ENCODE measurements around the gene USP11.

DNA sequence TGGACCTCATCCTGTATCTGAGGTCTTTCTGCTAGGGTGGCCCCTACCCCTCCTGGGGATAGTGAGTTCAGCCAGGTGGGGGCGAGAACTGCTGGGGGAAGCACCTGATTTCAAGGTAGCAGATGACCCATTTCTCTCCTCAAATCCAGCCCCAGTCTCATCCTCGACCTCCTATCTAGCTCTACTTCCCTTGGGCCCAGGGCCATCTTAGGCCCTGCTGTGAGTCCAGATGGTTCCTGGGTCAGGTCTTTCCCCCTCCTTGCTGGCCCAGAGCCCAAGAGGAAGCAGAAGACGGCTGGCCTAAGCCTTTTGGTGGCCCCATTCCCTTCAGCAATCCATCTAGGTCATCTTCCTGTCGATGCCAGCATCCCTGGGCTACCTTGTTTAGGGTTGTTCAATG lies 11.1 kb upstream of the USP11 start:
- TF ChIP-seq, protein P1, sequence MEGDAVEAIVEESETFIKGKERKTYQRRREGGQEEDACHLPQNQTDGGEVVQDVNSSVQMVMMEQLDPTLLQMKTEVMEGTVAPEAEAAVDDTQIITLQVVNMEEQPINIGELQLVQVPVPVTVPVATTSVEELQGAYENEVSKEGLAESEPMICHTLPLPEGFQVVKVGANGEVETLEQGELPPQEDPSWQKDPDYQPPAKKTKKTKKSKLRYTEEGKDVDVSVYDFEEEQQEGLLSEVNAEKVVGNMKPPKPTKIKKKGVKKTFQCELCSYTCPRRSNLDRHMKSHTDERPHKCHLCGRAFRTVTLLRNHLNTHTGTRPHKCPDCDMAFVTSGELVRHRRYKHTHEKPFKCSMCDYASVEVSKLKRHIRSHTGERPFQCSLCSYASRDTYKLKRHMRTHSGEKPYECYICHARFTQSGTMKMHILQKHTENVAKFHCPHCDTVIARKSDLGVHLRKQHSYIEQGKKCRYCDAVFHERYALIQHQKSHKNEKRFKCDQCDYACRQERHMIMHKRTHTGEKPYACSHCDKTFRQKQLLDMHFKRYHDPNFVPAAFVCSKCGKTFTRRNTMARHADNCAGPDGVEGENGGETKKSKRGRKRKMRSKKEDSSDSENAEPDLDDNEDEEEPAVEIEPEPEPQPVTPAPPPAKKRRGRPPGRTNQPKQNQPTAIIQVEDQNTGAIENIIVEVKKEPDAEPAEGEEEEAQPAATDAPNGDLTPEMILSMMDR (IDR thresholded peaks at IDR 0.05 in 4 of 5, conservative IDR thresholded peaks at IDR 0.05 in 1 of 5) = no peak
- TF ChIP-seq POLR2A (IDR thresholded peaks at IDR 0.05) = no peak

All from gastrocnemius medialis (tissue), 4 donors.